Measurements from ENCODE around the gene NUBP2.

Gene NUBP2

DNA sequence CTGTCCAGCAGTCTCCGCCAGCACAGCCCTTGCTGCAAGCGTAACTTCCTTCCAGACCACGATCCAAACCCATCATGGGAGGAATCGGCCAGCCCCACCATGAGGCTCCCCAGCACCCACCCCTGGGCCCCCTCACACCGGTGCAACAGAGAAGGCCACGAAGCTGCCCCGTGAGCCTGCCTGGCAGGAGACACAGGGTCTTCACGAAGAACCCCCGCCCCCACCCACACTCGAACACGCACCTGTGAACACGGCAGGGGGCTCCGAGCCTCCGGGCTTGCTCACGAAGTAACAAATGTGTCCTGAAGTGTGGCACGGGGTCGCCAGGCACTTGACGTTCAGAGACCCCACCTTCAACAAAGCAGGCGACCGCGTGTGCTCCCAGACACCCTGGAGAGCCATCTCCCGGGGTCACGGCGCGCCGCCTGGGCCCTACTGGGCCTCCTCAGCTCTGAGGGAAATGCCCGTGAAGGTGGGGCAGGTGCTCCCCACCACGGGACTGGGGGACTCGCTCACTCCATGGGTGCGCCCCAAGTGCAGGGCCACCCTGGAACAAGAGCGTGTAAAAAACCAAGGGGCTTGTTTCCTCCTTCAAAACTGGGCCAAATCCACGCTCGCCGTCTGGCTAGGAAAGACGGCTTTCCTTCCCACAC lies 36.2 kb downstream of the NUBP2 start:
- Histone ChIP-seq H3K27me3 (ENCODE audit: low read depth, low read length) (no peaks in the 10 kb centered on the region), H3K4me1 (ENCODE audit: control insufficient read depth in 1 of 2, insufficient read depth in 2 of 2, low read length in 2 of 2) (peaks cover 0 to 4% of the 10 kb centered on the region in 2 donors), H3K36me3 (ENCODE audit: control insufficient read depth in 1 of 2, insufficient read depth in 2 of 2, low read length in 2 of 2) (peaks cover 17 to 74% of the 10 kb centered on the region in 2 donors), H3K9me3 (ENCODE audit: control insufficient read depth in 1 of 2, low read length in 2 of 2) (no peaks in the 10 kb centered on the region), H3K4me3 (ENCODE audit: low read depth in 1 of 2, low read length in 2 of 2) (no peak overlapping the region), H3K27ac (ENCODE audit: low read length) (no peak overlapping the region)

GRCh38 chr16:1819611-1820010 lies 36.9 kb downstream of the NUBP2 start:
- Histone ChIP-seq H3K27ac (ENCODE audit: low read length) (no peak overlapping the region), H3K27me3 (ENCODE audit: low read depth, low read length) (no peaks in the 10 kb centered on the region), H3K4me1 (ENCODE audit: control insufficient read depth in 1 of 2, insufficient read depth in 2 of 2, low read length in 2 of 2) (peaks cover 0 to 10% of the 10 kb centered on the region in 2 donors), H3K4me3 (ENCODE audit: low read depth in 1 of 2, low read length in 2 of 2) (no peak overlapping the region), H3K9me3 (ENCODE audit: control insufficient read depth in 1 of 2, low read length in 2 of 2) (no peaks in the 10 kb centered on the region), H3K36me3 (ENCODE audit: control insufficient read depth in 1 of 2, insufficient read depth in 2 of 2, low read length in 2 of 2) (peaks cover 17 to 74% of the 10 kb centered on the region in 2 donors)

GRCh38 chr16:1820096-1820945 lies 37.6 kb downstream of the NUBP2 start:
- H3K36me3 ChIP-seq (ENCODE audit: control insufficient read depth in 1 of 2, insufficient read depth in 2 of 2, low read length in 2 of 2) = peaks cover 12 to 68% of the 10 kb centered on the region in 2 donors
- H3K9me3 ChIP-seq (ENCODE audit: control insufficient read depth in 1 of 2, low read length in 2 of 2) = no peaks in the 10 kb centered on the region
- H3K27me3 ChIP-seq (ENCODE audit: low read depth, low read length) = no peaks in the 10 kb centered on the region
- H3K4me3 ChIP-seq (ENCODE audit: low read depth in 1 of 2, low read length in 2 of 2) = no peak overlapping the region
- no peak overlapping the region for H3K27ac ChIP-seq (ENCODE audit: low read length)
- peaks cover 2 to 17% of the 10 kb centered on the region in 2 donors for H3K4me1 ChIP-seq (ENCODE audit: control insufficient read depth in 1 of 2, insufficient read depth in 2 of 2, low read length in 2 of 2)

DNA sequence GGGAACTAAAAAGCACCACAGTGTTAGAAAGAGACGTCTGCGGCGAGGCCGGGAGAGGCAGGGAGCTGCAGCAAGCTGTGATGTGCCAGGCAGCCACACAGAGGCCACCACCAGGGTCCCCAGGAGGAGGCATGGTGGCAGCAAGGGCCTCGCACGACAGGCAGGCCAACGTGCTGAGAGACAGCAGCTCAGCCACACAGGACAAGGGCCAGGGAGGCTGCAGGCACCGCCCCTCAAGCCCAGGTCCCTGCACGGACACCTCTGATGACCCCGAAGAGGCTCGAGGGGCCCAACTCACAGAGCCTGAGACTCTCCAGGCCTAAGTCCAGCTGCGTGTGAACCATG lies 38.2 kb downstream of the NUBP2 start:
- Histone ChIP-seq H3K4me3 (ENCODE audit: low read depth in 1 of 2, low read length in 2 of 2) (no peak overlapping the region), H3K9me3 (ENCODE audit: control insufficient read depth in 1 of 2, low read length in 2 of 2) (no peaks in the 10 kb centered on the region), H3K4me1 (ENCODE audit: control insufficient read depth in 1 of 2, insufficient read depth in 2 of 2, low read length in 2 of 2) (peaks cover 3 to 23% of the 10 kb centered on the region in 2 donors), H3K27me3 (ENCODE audit: low read depth, low read length) (no peaks in the 10 kb centered on the region), H3K36me3 (ENCODE audit: control insufficient read depth in 1 of 2, insufficient read depth in 2 of 2, low read length in 2 of 2) (peaks cover 11 to 65% of the 10 kb centered on the region in 2 donors), H3K27ac (ENCODE audit: low read length) (no peak overlapping the region)

DNA sequence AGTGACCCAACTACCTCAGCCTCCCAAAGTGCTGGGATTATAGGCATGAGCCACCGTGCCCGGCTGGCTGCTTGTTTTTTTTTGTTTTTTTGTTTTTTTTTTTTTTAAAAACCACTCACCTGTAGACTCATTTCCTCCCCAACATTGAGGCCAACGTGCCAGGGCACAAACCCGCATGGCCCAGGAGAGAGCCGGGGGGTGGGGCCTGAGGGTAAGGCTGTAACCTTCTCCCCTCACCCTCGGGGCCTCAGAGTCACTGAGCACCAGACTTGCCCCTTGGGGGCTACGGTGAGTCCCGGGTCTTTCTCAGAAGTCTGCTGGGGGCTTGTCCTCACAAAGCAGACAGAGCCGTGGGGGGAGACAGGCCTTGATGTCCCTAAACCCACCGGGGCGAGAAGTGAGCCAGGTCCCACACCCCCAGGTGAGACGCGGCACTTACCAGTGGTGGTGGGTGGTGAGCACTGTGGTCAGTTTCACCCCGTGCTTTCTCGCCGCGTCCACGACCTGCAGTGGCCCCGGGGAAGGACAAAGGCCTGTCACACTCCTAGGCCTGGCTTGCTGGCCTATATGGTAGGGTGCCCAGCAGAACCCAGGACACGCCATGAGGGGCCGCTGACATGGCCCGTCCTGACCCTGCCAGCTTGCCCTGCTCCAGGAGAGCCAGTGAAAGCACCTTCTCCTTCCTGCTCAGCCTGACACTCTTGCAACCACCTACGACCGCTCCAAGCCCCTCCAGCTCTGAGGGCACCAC lies 39.3 kb downstream of the NUBP2 start:
- H3K4me1 ChIP-seq (ENCODE audit: control insufficient read depth in 1 of 2, insufficient read depth in 2 of 2, low read length in 2 of 2) = peaks cover 3 to 23% of the 10 kb centered on the region in 2 donors
- no peaks in the 10 kb centered on the region for H3K27me3 ChIP-seq (ENCODE audit: low read depth, low read length)
- H3K4me3 ChIP-seq (ENCODE audit: low read depth in 1 of 2, low read length in 2 of 2) = no peak overlapping the region
- H3K9me3 ChIP-seq (ENCODE audit: control insufficient read depth in 1 of 2, low read length in 2 of 2) = no peaks in the 10 kb centered on the region
- H3K27ac ChIP-seq (ENCODE audit: low read length) = no peak overlapping the region
- peaks cover 4 to 55% of the 10 kb centered on the region in 2 donors for H3K36me3 ChIP-seq (ENCODE audit: control insufficient read depth in 1 of 2, insufficient read depth in 2 of 2, low read length in 2 of 2)

- H3K4me3 ChIP-seq (ENCODE audit: low read depth in 1 of 2, low read length in 2 of 2) = no peak overlapping the region
- peaks cover 4 to 47% of the 10 kb centered on the region in 2 donors for H3K36me3 ChIP-seq (ENCODE audit: control insufficient read depth in 1 of 2, insufficient read depth in 2 of 2, low read length in 2 of 2)
- H3K27me3 ChIP-seq (ENCODE audit: low read depth, low read length) = no peaks in the 10 kb centered on the region
- H3K27ac ChIP-seq (ENCODE audit: low read length) = no peak overlapping the region
- H3K9me3 ChIP-seq (ENCODE audit: control insufficient read depth in 1 of 2, low read length in 2 of 2) = no peaks in the 10 kb centered on the region
- peaks cover 3 to 26% of the 10 kb centered on the region in 2 donors for H3K4me1 ChIP-seq (ENCODE audit: control insufficient read depth in 1 of 2, insufficient read depth in 2 of 2, low read length in 2 of 2)
Measured at GRCh38 chr16:1822801-1823200, 40.0 kb downstream of the NUBP2 start.

GRCh38 chr16:1823821-1824220 lies 41.1 kb downstream of the NUBP2 start:
- Histone ChIP-seq H3K27me3 (ENCODE audit: low read depth, low read length) (no peaks in the 10 kb centered on the region), H3K9me3 (ENCODE audit: control insufficient read depth in 1 of 2, low read length in 2 of 2) (no peaks in the 10 kb centered on the region), H3K27ac (ENCODE audit: low read length) (no peak overlapping the region), H3K4me1 (ENCODE audit: control insufficient read depth in 1 of 2, insufficient read depth in 2 of 2, low read length in 2 of 2) (peaks cover 11 to 37% of the 10 kb centered on the region in 2 donors), H3K36me3 (ENCODE audit: control insufficient read depth in 1 of 2, insufficient read depth in 2 of 2, low read length in 2 of 2) (peaks cover 4 to 38% of the 10 kb centered on the region in 2 donors), H3K4me3 (ENCODE audit: low read depth in 1 of 2, low read length in 2 of 2) (no peak overlapping the region)

- Histone ChIP-seq H3K9me3 (ENCODE audit: control insufficient read depth in 1 of 2, low read length in 2 of 2) (no peaks in the 10 kb centered on the region), H3K4me3 (ENCODE audit: low read depth in 1 of 2, low read length in 2 of 2) (peak overlapping the region; percentile 64 to 65), H3K27ac (ENCODE audit: low read length) (no peak overlapping the region), H3K27me3 (ENCODE audit: low read depth, low read length) (no peaks in the 10 kb centered on the region), H3K36me3 (ENCODE audit: control insufficient read depth in 1 of 2, insufficient read depth in 2 of 2, low read length in 2 of 2) (peaks cover 4 to 23% of the 10 kb centered on the region in 2 donors), H3K4me1 (ENCODE audit: control insufficient read depth in 1 of 2, insufficient read depth in 2 of 2, low read length in 2 of 2) (peaks cover 17 to 52% of the 10 kb centered on the region in 2 donors)
Measured at GRCh38 chr16:1825381-1825863, 42.7 kb downstream of the NUBP2 start.

GRCh38 chr16:1825864-1826690 lies 43.3 kb downstream of the NUBP2 start:
- H3K4me3 ChIP-seq (ENCODE audit: low read depth in 1 of 2, low read length in 2 of 2) = peak overlapping the region; percentile 64 to 99
- H3K4me1 ChIP-seq (ENCODE audit: control insufficient read depth in 1 of 2, insufficient read depth in 2 of 2, low read length in 2 of 2) = peaks cover 18 to 52% of the 10 kb centered on the region in 2 donors
- no peaks in the 10 kb centered on the region for H3K27me3 ChIP-seq (ENCODE audit: low read depth, low read length)
- peaks cover 4 to 23% of the 10 kb centered on the region in 2 donors for H3K36me3 ChIP-seq (ENCODE audit: control insufficient read depth in 1 of 2, insufficient read depth in 2 of 2, low read length in 2 of 2)
- H3K9me3 ChIP-seq (ENCODE audit: control insufficient read depth in 1 of 2, low read length in 2 of 2) = no peaks in the 10 kb centered on the region
- H3K27ac ChIP-seq (ENCODE audit: low read length) = no peak overlapping the region

DNA sequence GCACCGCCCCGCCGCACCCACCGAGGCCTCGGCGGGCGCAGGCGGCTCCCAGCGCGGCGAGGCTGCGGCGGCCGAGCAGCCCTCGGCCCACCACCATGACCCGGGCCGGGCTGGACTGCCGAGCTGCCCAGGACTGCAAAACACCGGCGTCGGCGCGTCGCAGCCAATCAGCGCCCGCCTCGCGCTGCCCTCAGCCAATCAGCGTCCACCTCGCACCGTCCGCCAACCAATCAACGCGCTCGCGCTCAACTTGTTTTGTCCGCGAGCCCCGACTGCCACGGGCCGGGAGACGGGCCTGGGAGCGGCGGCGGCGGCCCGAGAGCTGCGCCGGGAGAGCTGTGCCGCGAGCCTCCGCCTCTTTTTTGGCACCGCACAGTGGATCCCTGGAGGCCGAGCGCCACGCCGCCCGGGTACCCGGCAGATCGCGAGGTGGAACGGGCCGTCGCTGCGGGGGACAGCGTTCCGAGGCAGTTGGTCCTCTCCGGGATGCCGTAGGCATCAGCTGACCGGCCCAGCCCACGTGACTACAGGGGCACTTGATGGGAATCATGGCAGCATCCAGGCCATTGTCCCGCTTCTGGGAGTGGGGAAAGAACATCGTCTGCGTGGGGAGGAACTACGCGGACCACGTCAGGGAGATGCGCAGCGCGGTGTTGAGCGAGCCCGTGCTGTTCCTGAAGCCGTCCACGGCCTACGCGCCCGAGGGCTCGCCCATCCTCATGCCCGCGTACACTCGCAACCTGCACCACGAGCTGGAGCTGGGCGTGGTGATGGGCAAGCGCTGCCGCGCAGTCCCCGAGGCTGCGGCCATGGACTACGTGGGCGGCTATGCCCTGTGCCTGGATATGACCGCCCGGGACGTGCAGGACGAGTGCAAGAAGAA lies 44.2 kb downstream of the NUBP2 start, which contains the start of the genes FAHD1 and HAGH:
Gene FAHD1 (plus strand): TSS at position 516 of the 883 bp plus-strand sequence. CDS start 33 bp downstream, at position 549.
Gene HAGH (minus strand): TSS at position 135 of the 883 bp plus-strand sequence. CDS start 38 bp downstream, at position 97.
- peaks cover 18 to 52% of the 10 kb centered on the region in 2 donors for H3K4me1 ChIP-seq (ENCODE audit: control insufficient read depth in 1 of 2, insufficient read depth in 2 of 2, low read length in 2 of 2)
- peaks cover 4 to 22% of the 10 kb centered on the region in 2 donors for H3K36me3 ChIP-seq (ENCODE audit: control insufficient read depth in 1 of 2, insufficient read depth in 2 of 2, low read length in 2 of 2)
- peak within 1 kb of the TSS; percentile 90 to 99 for H3K4me3 ChIP-seq (ENCODE audit: low read depth in 1 of 2, low read length in 2 of 2)
- no peaks in the 10 kb centered on the region for H3K9me3 ChIP-seq (ENCODE audit: control insufficient read depth in 1 of 2, low read length in 2 of 2)
- H3K27ac ChIP-seq (ENCODE audit: low read length) = peak within 1 kb of the TSS; percentile 61
- H3K27me3 ChIP-seq (ENCODE audit: low read depth, low read length) = no peaks in the 10 kb centered on the region

Data from muscle layer of duodenum (tissue), 2 donors.